ENCODE measurements around the gene ZNF827.

Gene ZNF827

GRCh38 chr4:145797278-145797677 is 141.3 kb downstream of the ZNF827 start:
- no peak for DNase-seq (ENCODE audit: low spot score)
- FAIRE-seq, result no peak

GRCh38 chr4:145796346-145796745 is 142.3 kb downstream of the ZNF827 start:
- FAIRE-seq (no peak), DNase-seq (ENCODE audit: low spot score) (no peak)

- DNase-seq (ENCODE audit: low spot score) (no peak), FAIRE-seq (no peak)
These were observed 143.1 kb downstream of the ZNF827 start for GRCh38 chr4:145795521-145795920.

GRCh38 chr4:145792429-145792828 is 146.2 kb downstream of the ZNF827 start:
- no peak for FAIRE-seq
- DNase-seq (ENCODE audit: low spot score), result no peak

GRCh38 chr4:145791988-145792387 is 146.6 kb downstream of the ZNF827 start:
- FAIRE-seq (no peak), DNase-seq (ENCODE audit: low spot score) (no peak)

- FAIRE-seq, result no peak
These were observed 149.9 kb downstream of the ZNF827 start for GRCh38 chr4:145788755-145789154.

GRCh38 chr4:145786830-145787229 is 151.8 kb downstream of the ZNF827 start:
- DNase-seq (ENCODE audit: low spot score), result no peak
- no peak for FAIRE-seq

More at GRCh38 chr4:145788755-145789154, 149.9 kb downstream of the ZNF827 start:
- no peak for DNase-seq (ENCODE audit: low spot score)

GRCh38 chr4:145786261-145786660 is 152.4 kb downstream of the ZNF827 start:
- DNase-seq (ENCODE audit: low spot score) (no peak), FAIRE-seq (no peak)

GRCh38 chr4:145785391-145786008 is 153.1 kb downstream of the ZNF827 start:
- FAIRE-seq (no peak), DNase-seq (ENCODE audit: low spot score) (no peak)

- FAIRE-seq (no peak), DNase-seq (ENCODE audit: low spot score) (no peak)
These were observed 154.6 kb downstream of the ZNF827 start for GRCh38 chr4:145784036-145784435.

- no peak for DNase-seq (ENCODE audit: low spot score)
- no peak for FAIRE-seq
These were observed 155.9 kb downstream of the ZNF827 start for GRCh38 chr4:145782756-145783155.

- DNase-seq (ENCODE audit: low spot score) (no peak), FAIRE-seq (no peak)
These were observed 157.3 kb downstream of the ZNF827 start for GRCh38 chr4:145781351-145781750.

GRCh38 chr4:145779319-145779801 is 159.3 kb downstream of the ZNF827 start:
- FAIRE-seq, result no peak
- no peak for DNase-seq (ENCODE audit: low spot score)

- FAIRE-seq, result no peak
- DNase-seq (ENCODE audit: low spot score), result no peak
These were observed 162.4 kb downstream of the ZNF827 start for GRCh38 chr4:145776208-145776607.

GRCh38 chr4:145775406-145775805 is 163.2 kb downstream of the ZNF827 start:
- FAIRE-seq (no peak), DNase-seq (ENCODE audit: low spot score) (no peak)

GRCh38 chr4:145774473-145774872 is 164.2 kb downstream of the ZNF827 start:
- DNase-seq (ENCODE audit: low spot score), result no peak

GRCh38 chr4:145773581-145774234 is 164.9 kb downstream of the ZNF827 start:
- no peak for FAIRE-seq

More at GRCh38 chr4:145774473-145774872, 164.2 kb downstream of the ZNF827 start:
- no peak for FAIRE-seq

GRCh38 chr4:145772347-145772746 is 166.3 kb downstream of the ZNF827 start:
- FAIRE-seq, result no peak
- DNase-seq (ENCODE audit: low spot score), result no peak

More at GRCh38 chr4:145773581-145774234, 164.9 kb downstream of the ZNF827 start:
- DNase-seq (ENCODE audit: low spot score), result no peak

GRCh38 chr4:145770124-145770523 is 168.5 kb downstream of the ZNF827 start:
- DNase-seq (ENCODE audit: low spot score), result no peak
- no peak for FAIRE-seq

- DNase-seq (ENCODE audit: low spot score) (no peak), FAIRE-seq (no peak)
These were observed 169.1 kb downstream of the ZNF827 start for GRCh38 chr4:145769450-145770037.

GRCh38 chr4:145766273-145766672 is 172.3 kb downstream of the ZNF827 start:
- no peak for FAIRE-seq
- no peak for DNase-seq (ENCODE audit: low spot score)

GRCh38 chr4:145763399-145763798 is 175.2 kb downstream of the ZNF827 start:
- FAIRE-seq (no peak), DNase-seq (ENCODE audit: low spot score) (no peak)

- FAIRE-seq (no peak), DNase-seq (ENCODE audit: low spot score) (no peak)
These were observed 175.9 kb downstream of the ZNF827 start for GRCh38 chr4:145762719-145763118.
